Right renal cortex interstitium (tissue), 3 donors: Measurements from ENCODE around the gene SIVA1. TPM values are rescaled to one million over a fixed set of nuclear protein-coding genes. Genes with fewer than 3 reads are reported as not detected.

Source experiments
- DNase-seq, 3 donors: peaks; one replicate each; pipeline ENCODE4 v3.0.0-alpha.2; 2013; ENCODE audit warnings: low read depth in 3 of 3, low spot score in 2 of 3
- polyA plus RNA-seq, 3 donors: library from polyadenylated mRNA; unstranded; fragments of 120-200 nt; gene quantifications; one replicate each; pipeline ENCODE4 v1.2.1, GENCODE V29; 2013; ENCODE audit not compliant: insufficient read length in 3 of 3

SIVA1 gene
- polyA plus RNA-seq, 3 donors = 45.3 to 63.5 (median 54.5) TPM

- DNase-seq = no peak
Measured at GRCh38 chr14:104805326-104805678, 52.4 kb downstream of the SIVA1 start.

GRCh38 chr14:104805941-104806624 is 53.1 kb downstream of the SIVA1 start:
- DNase-seq = no peak

- DNase-seq = no peak
Measured at GRCh38 chr14:104806625-104807465, 53.9 kb downstream of the SIVA1 start.

GRCh38 chr14:104808456-104808855 is 55.5 kb downstream of the SIVA1 start:
- DNase-seq = no peak

Other genes starting within 250 kb of the SIVA1 start
- gene C14orf180, start 173.4 kb upstream of the SIVA1 start, polyA plus RNA-seq = under 1 TPM in 2 of 3 donors, not detected in 1; 0.07 to 0.11 TPM
- gene TMEM179, start 148.4 kb upstream of the SIVA1 start, polyA plus RNA-seq = 1 to 10 TPM in 1 of 3 donors, under 1 TPM in 2; 0.80 to 1.2 (median 0.80) TPM
- 10 to 100 TPM; 34.1 to 38.1 (median 34.6) TPM for gene INF2, start 63.5 kb upstream of the SIVA1 start, polyA plus RNA-seq
- gene ADSS1, start 28.9 kb upstream of the SIVA1 start, polyA plus RNA-seq = 10 to 100 TPM; 12.6 to 15.1 (median 14.1) TPM
- gene AKT1, start 42.6 kb downstream of the SIVA1 start, polyA plus RNA-seq = 100 to 1,000 TPM; 103 to 107 (median 105) TPM
- 1 to 10 TPM; 3.8 to 4.4 (median 3.8) TPM for gene ZBTB42, start 48.0 kb downstream of the SIVA1 start, polyA plus RNA-seq
- 1 to 10 TPM; 8.1 to 9.8 (median 9.5) TPM for gene CEP170B, start 112.1 kb downstream of the SIVA1 start, polyA plus RNA-seq
- 1 to 10 TPM; 2.6 to 3.2 (median 3.2) TPM for gene PLD4, start 171.7 kb downstream of the SIVA1 start, polyA plus RNA-seq
- gene AHNAK2, start 225.2 kb downstream of the SIVA1 start, polyA plus RNA-seq = 1 to 10 TPM; 1.4 to 2.2 (median 2.0) TPM
- gene CLBA1, start 232.6 kb downstream of the SIVA1 start, polyA plus RNA-seq = 10 to 100 TPM; 22.0 to 22.3 (median 22.0) TPM